ENCODE measurements around the gene MS4A5. TPM values are rescaled to one million over a fixed set of nuclear protein-coding genes. Genes with fewer than 3 reads are reported as not detected.

The MS4A5 gene
- total RNA-seq, 1 donor from 2014 or later = not detected

- H3K4me3 Mint-ChIP-seq (ENCODE audit: low read depth) = no peak overlapping the region
- no peak overlapping the region for H3K27ac Mint-ChIP-seq
- no peak for TF ChIP-seq CTCF (IDR thresholded peaks at IDR 0.05; ENCODE audit: unreplicated experiment)
- DNase-seq (ENCODE audit: low spot score, unreplicated experiment) = no peak
- H3K36me3 Mint-ChIP-seq (ENCODE audit: insufficient read depth) = no peaks in the 10 kb centered on the region
- peaks cover 3% of the 10 kb centered on the region for H3K9me3 Mint-ChIP-seq (ENCODE audit: low read depth)
- no peaks in the 10 kb centered on the region for H3K4me1 Mint-ChIP-seq (ENCODE audit: low read depth)
- peaks cover under 1% of the 10 kb centered on the region for H3K27me3 Mint-ChIP-seq
These were observed 64.1 kb downstream of the MS4A5 start for GRCh38 chr11:60493454-60493853.

Other genes starting within 250 kb of the MS4A5 start
- gene MS4A6A, start 246.5 kb upstream of the MS4A5 start, total RNA-seq = not detected in 2 replicates
- not detected in 2 replicates for gene MS4A4E, start 186.4 kb upstream of the MS4A5 start, total RNA-seq
- 0.33 TPM in 1 of 2 replicates, not detected in the other for gene MS4A4A, start 148.9 kb upstream of the MS4A5 start, total RNA-seq
- not detected in 2 replicates for gene MS4A6E, start 102.3 kb upstream of the MS4A5 start, total RNA-seq
- not detected in 2 replicates for gene MS4A7, start 51.0 kb upstream of the MS4A5 start, total RNA-seq
- not detected in 2 replicates for gene MS4A14, start 33.1 kb upstream of the MS4A5 start, total RNA-seq
- not detected in 2 replicates for gene MS4A1, start 26.3 kb downstream of the MS4A5 start, total RNA-seq
- gene MS4A12, start 63.2 kb downstream of the MS4A5 start, total RNA-seq = not detected in 2 replicates
- gene MS4A13, start 85.8 kb downstream of the MS4A5 start, total RNA-seq = not detected in 2 replicates